Measurements from ENCODE around the gene PRKAA2.

DNA sequence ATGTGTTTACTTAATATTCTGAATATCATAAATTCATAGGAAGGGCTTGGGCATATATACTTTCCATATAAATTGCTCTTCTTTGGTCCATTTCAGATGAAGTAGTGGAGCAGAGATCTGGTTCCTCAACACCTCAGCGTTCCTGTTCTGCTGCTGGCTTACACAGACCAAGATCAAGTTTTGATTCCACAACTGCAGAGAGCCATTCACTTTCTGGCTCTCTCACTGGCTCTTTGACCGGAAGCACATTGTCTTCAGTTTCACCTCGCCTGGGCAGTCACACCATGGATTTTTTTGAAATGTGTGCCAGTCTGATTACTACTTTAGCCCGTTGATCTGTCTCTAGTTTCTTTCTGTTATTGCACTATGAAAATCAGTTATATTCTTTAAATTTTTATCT lies 62.3 kb downstream of the PRKAA2 start:
- TF ChIP-seq EZH2 (IDR thresholded peaks at IDR 0.05; ENCODE audit: borderline replicate concordance, low read depth, low read length, severe bottlenecking): no peak
- TF ChIP-seq, protein P1, sequence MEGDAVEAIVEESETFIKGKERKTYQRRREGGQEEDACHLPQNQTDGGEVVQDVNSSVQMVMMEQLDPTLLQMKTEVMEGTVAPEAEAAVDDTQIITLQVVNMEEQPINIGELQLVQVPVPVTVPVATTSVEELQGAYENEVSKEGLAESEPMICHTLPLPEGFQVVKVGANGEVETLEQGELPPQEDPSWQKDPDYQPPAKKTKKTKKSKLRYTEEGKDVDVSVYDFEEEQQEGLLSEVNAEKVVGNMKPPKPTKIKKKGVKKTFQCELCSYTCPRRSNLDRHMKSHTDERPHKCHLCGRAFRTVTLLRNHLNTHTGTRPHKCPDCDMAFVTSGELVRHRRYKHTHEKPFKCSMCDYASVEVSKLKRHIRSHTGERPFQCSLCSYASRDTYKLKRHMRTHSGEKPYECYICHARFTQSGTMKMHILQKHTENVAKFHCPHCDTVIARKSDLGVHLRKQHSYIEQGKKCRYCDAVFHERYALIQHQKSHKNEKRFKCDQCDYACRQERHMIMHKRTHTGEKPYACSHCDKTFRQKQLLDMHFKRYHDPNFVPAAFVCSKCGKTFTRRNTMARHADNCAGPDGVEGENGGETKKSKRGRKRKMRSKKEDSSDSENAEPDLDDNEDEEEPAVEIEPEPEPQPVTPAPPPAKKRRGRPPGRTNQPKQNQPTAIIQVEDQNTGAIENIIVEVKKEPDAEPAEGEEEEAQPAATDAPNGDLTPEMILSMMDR (IDR thresholded peaks at IDR 0.05; ENCODE audit: borderline replicate concordance, extremely low read depth, low read length, poor library complexity, severe bottlenecking): no peak
